ENCODE measurements around the gene CCL2. TPM values are rescaled to one million over a fixed set of nuclear protein-coding genes. Genes with fewer than 3 reads are reported as not detected.

CCL2 gene
- total and polyA plus RNA-seq, 2 of the 8 experiments (the other 6 are each of a cell fraction or from before 2014, with no cell fraction given): 3.0 to 3.7 TPM

- H2BK120ac ChIP-seq (replicated peaks; ENCODE audit: low read depth, low read length): no peak overlapping the region
- no peak overlapping the region for H3K4ac ChIP-seq (replicated peaks; ENCODE audit: insufficient read length, low read depth, low read length)
- DNase-seq (ENCODE audit: low read depth in 1 of 2, low spot score in 2 of 2): no peak
- no peak overlapping the region for H2BK15ac ChIP-seq (ENCODE audit: low read length)
- 98% methylated on average over 5 of the region's 5 CpGs; no CpG with 5 or more reads in 1 of the 2 experiments for WGBS, 2 experiments (ENCODE audit: extremely low coverage in 1 of 2, insufficient coverage in 1 of 2, insufficient read length in 1 of 2, insufficient replicate concordance in 2 of 2, low coverage in 1 of 2, low lambda C conversion rate in 2 of 2, missing lambda C conversion rate in 1 of 2)
- no peaks in the 10 kb centered on the region for H3K4me1 ChIP-seq (replicated peaks in 1 of 4; ENCODE audit: control insufficient read depth in 3 of 4, insufficient read depth in 4 of 4, low read length in 3 of 4)
- H4K20me1 ChIP-seq (replicated peaks in 1 of 2; ENCODE audit: control insufficient read depth in 1 of 2, insufficient read depth in 2 of 2, low read length in 2 of 2): no peaks in the 10 kb centered on the region
- no peak overlapping the region for H3K4me2 ChIP-seq (ENCODE audit: insufficient read depth in 1 of 2, low read depth in 2 of 2, low read length in 2 of 2)
- POLR2A ChIA-PET (ENCODE audit: partially characterized antibody): no interaction called here
- H3K9ac ChIP-seq (replicated peaks in 1 of 4; ENCODE audit: extremely low read depth in 1 of 4, low read depth in 3 of 4, low read length in 3 of 4): no peak overlapping the region
- no peaks in the 10 kb centered on the region for H3K9me3 ChIP-seq (ENCODE audit: insufficient read depth in 2 of 2, low read depth in 1 of 2, low read length in 1 of 2)
- H3K14ac ChIP-seq (ENCODE audit: insufficient read length): no peak overlapping the region
- H3K27me3 ChIP-seq (replicated peaks in 1 of 4; ENCODE audit: control insufficient read depth in 3 of 4, extremely low read depth in 1 of 4, insufficient read depth in 3 of 4, low read length in 3 of 4): no peaks in the 10 kb centered on the region
- no peaks in the 10 kb centered on the region for H3K36me3 ChIP-seq (ENCODE audit: control insufficient read depth in 2 of 4, insufficient read depth in 4 of 4, low read length in 3 of 4)
- no peak overlapping the region for H4K8ac ChIP-seq (ENCODE audit: extremely low read depth, insufficient read depth, low read length)
- no peak overlapping the region for H2AK5ac ChIP-seq (ENCODE audit: low read depth, low read length)
- H2BK12ac ChIP-seq (ENCODE audit: low read depth, low read length): no peak overlapping the region
- no peaks in the 10 kb centered on the region for H3K23me2 ChIP-seq (ENCODE audit: low read depth, low read length)
- no peak overlapping the region for H2BK20ac ChIP-seq (ENCODE audit: low read length)
- no peak overlapping the region for H3K27ac ChIP-seq (ENCODE audit: low read depth, low read length)
- no peaks in the 10 kb centered on the region for H3K79me2 ChIP-seq (ENCODE audit: control insufficient read depth in 1 of 2, insufficient read depth in 2 of 2, low read length in 2 of 2)
- no peak overlapping the region for H3K56ac ChIP-seq (replicated peaks; ENCODE audit: insufficient read length, low read depth, low read length)
- no peak overlapping the region for H2AFZ ChIP-seq (ENCODE audit: low read length)
- no peak overlapping the region for H4K91ac ChIP-seq (replicated peaks; ENCODE audit: insufficient read length, low read length)
- no peak overlapping the region for H3K23ac ChIP-seq (ENCODE audit: insufficient read length)
- CTCF ChIA-PET (ENCODE audit: partially characterized antibody): no interaction called here
- no peak overlapping the region for H4K5ac ChIP-seq (ENCODE audit: insufficient read length, low read depth, low read length)
- FAIRE-seq: no peak
- H3K18ac ChIP-seq (ENCODE audit: extremely low read depth, low read length): no peak overlapping the region
- H2BK5ac ChIP-seq (ENCODE audit: low read depth, low read length): no peak overlapping the region
- H3K4me3 ChIP-seq (ENCODE audit: extremely low read depth in 1 of 4, insufficient read depth in 2 of 4, low read depth in 3 of 4, low read length in 4 of 4): no peak overlapping the region
- no peaks in the 10 kb centered on the region for H3K79me1 ChIP-seq (ENCODE audit: low read depth, low read length)
- TF ChIP-seq KDM5A (IDR thresholded peaks at IDR 0.05; ENCODE audit: low read length) (no peak), SP1 (IDR thresholded peaks at IDR 0.05; ENCODE audit: low read depth, low read length) (no peak), CREB1 (IDR thresholded peaks at IDR 0.05) (no peak), SIRT6 (IDR thresholded peaks at IDR 0.05; ENCODE audit: low read length) (no peak), MAX (IDR thresholded peaks at IDR 0.05) (no peak), SUZ12 (IDR thresholded peaks at IDR 0.05; ENCODE audit: low read length) (no peak), TAF7 (optimal IDR thresholded peaks at IDR 0.05; ENCODE audit: borderline replicate concordance, low read depth, low read length) (no peak), YY1 (IDR thresholded peaks at IDR 0.05; ENCODE audit: low read depth, low read length) (no peak), CBX5 (IDR thresholded peaks at IDR 0.05; ENCODE audit: low read depth, low read length) (no peak), TBP (IDR thresholded peaks at IDR 0.05; ENCODE audit: low read depth, low read length) (no peak), ZNF274 (IDR thresholded peaks at IDR 0.05; ENCODE audit: borderline replicate concordance, extremely low read depth, low read length) (no peak), JUND (IDR thresholded peaks at IDR 0.05; ENCODE audit: low read length) (no peak), POLR2A (IDR thresholded peaks at IDR 0.05; ENCODE audit: control extremely low read depth in 1 of 2, low read depth in 2 of 2, low read length in 2 of 2) (no peak), CHD1 (IDR thresholded peaks at IDR 0.05; ENCODE audit: low read depth, low read length) (no peak), SAP30 (IDR thresholded peaks at IDR 0.05; ENCODE audit: insufficient read depth, insufficient replicate concordance, low read length) (no peak)
Measured at GRCh38 chr17:34261568-34262337, 6.7 kb downstream of the CCL2 start.
